ENCODE results near the gene FGF22. TPM values are rescaled to one million over a fixed set of nuclear protein-coding genes. Genes with fewer than 3 reads are reported as not detected.

Gene FGF22
- total and polyA plus RNA-seq, 4 donors, result 0.08 TPM; not detected in 3

GRCh38 chr19:662962-663681 lies 23.4 kb downstream of the FGF22 start, which contains the start of gene RNF126:
Gene RNF126, minus strand, starts transcription at chr19:663214. Its CDS starts 93 bp downstream, at chr19:663121.
- DNase-seq (ENCODE audit: low spot score), result peak; percentile 99
- no peaks in the 10 kb centered on the region for H3K27me3 ChIP-seq (ENCODE audit: control insufficient read depth in 4 of 4, insufficient read depth in 4 of 4, low read length in 3 of 4)
- H3K4me1 ChIP-seq (ENCODE audit: control insufficient read depth in 4 of 4, insufficient read depth in 4 of 4, low read length in 3 of 4), result peaks cover 18 to 56% (median 40%) of the 10 kb centered on the region in 4 donors
- 1% methylated on average over 97 of the region's 97 CpGs for WGBS
- H3K27ac ChIP-seq (ENCODE audit: low read depth in 1 of 2, low read length in 2 of 2), result peak within 1 kb of the TSS; percentile 95 to 96
- peak within 1 kb of the TSS; percentile 68 to 98 for H3K9ac ChIP-seq (ENCODE audit: low read depth in 1 of 2, low read length in 2 of 2)
- TF ChIP-seq FOXA2 (IDR thresholded peaks at IDR 0.05) (no peak), SP1 (IDR thresholded peaks at IDR 0.05) (peak; percentile 55), RAD21 (IDR thresholded peaks at IDR 0.05) (peak in 1 of 2 donors; percentile 12), ZBTB33 (IDR thresholded peaks at IDR 0.05) (no peak), EGR1 (IDR thresholded peaks at IDR 0.05; ENCODE audit: low read depth in 2 of 2) (peak in 1 of 2 donors; percentile 56), REST (IDR thresholded peaks at IDR 0.05) (peak; percentile 15), CTCF (IDR thresholded peaks at IDR 0.05; ENCODE audit: low read depth, low read length, missing input control) (no peak), MAX (IDR thresholded peaks at IDR 0.05) (no peak), YY1 (IDR thresholded peaks at IDR 0.05) (peak; percentile 9), GABPA (IDR thresholded peaks at IDR 0.05 in 1 of 2, conservative IDR thresholded peaks at IDR 0.05 in 1 of 2) (peak in 1 of 2 donors; percentile 78), ATF3 (IDR thresholded peaks at IDR 0.05) (no peak), HNF4A (conservative IDR thresholded peaks at IDR 0.05) (no peak), NR2F2 (IDR thresholded peaks at IDR 0.05) (no peak)
- no peaks in the 10 kb centered on the region for H3K9me3 ChIP-seq (ENCODE audit: control insufficient read depth in 4 of 4, low read length in 3 of 4)
- H3K4me3 ChIP-seq (ENCODE audit: low read depth in 1 of 3, low read length in 3 of 3), result peak within 1 kb of the TSS; percentile 80 to 95 (median 92)
- H3K36me3 ChIP-seq (ENCODE audit: control insufficient read depth in 4 of 4, insufficient read depth in 3 of 4, low read depth in 1 of 4, low read length in 3 of 4), result no peaks in the 10 kb centered on the region

Measured in liver (tissue), 9 donors.